ENCODE measurements around the gene CATSPERD.

Gene CATSPERD

GRCh38 chr19:5782945-5783919 lies 62.8 kb downstream of the CATSPERD start:
- FAIRE-seq: no peak

GRCh38 chr19:5784581-5785147 lies 64.2 kb downstream of the CATSPERD start, which contains the start of gene PRR22:
TSS of gene PRR22 (minus strand) at chr19:5784746. CDS start at chr19:5784660, 86 bp downstream.
- DNase-seq (ENCODE audit: insufficient read length, low spot score) (no peak), FAIRE-seq (no peak)

More at GRCh38 chr19:5782945-5783919, 62.8 kb downstream of the CATSPERD start:
- no peak for DNase-seq (ENCODE audit: insufficient read length, low spot score)

GRCh38 chr19:5785423-5785822 lies 65.0 kb downstream of the CATSPERD start:
- DNase-seq (ENCODE audit: insufficient read length, low spot score) (no peak), FAIRE-seq (no peak)

- DNase-seq (ENCODE audit: insufficient read length, low spot score): no peak
- no peak for FAIRE-seq
These were observed 66.4 kb downstream of the CATSPERD start for GRCh38 chr19:5786593-5787408.

GRCh38 chr19:5787409-5788182 lies 67.2 kb downstream of the CATSPERD start:
- DNase-seq (ENCODE audit: insufficient read length, low spot score) (no peak), FAIRE-seq (no peak)

- FAIRE-seq (no peak), DNase-seq (ENCODE audit: insufficient read length, low spot score) (no peak)
These were observed 68.0 kb downstream of the CATSPERD start for GRCh38 chr19:5788422-5788821.

GRCh38 chr19:5789351-5789761 lies 68.9 kb downstream of the CATSPERD start:
- DNase-seq (ENCODE audit: insufficient read length, low spot score): no peak
- no peak for FAIRE-seq

- no peak for FAIRE-seq
These were observed 69.6 kb downstream of the CATSPERD start for GRCh38 chr19:5789886-5790558.

GRCh38 chr19:5790559-5791520 lies 70.4 kb downstream of the CATSPERD start, which contains the start of gene DUS3L:
TSS of gene DUS3L (minus strand) at chr19:5791163. CDS start at chr19:5791141, 22 bp downstream.
- peak; percentile 100 for FAIRE-seq
- DNase-seq (ENCODE audit: insufficient read length, low spot score): peak; percentile 100

More at GRCh38 chr19:5789886-5790558, 69.6 kb downstream of the CATSPERD start:
- DNase-seq (ENCODE audit: insufficient read length, low spot score): no peak

- DNase-seq (ENCODE audit: insufficient read length, low spot score) (no peak), FAIRE-seq (no peak)
These were observed 71.8 kb downstream of the CATSPERD start for GRCh38 chr19:5792224-5792623.

- FAIRE-seq (no peak), DNase-seq (ENCODE audit: insufficient read length, low spot score) (no peak)
These were observed 72.8 kb downstream of the CATSPERD start for GRCh38 chr19:5793188-5793587.

- DNase-seq (ENCODE audit: insufficient read length, low spot score): no peak
- no peak for FAIRE-seq
These were observed 75.0 kb downstream of the CATSPERD start for GRCh38 chr19:5795382-5795919.

GRCh38 chr19:5798244-5798643 lies 77.8 kb downstream of the CATSPERD start:
- FAIRE-seq (no peak), DNase-seq (ENCODE audit: insufficient read length, low spot score) (no peak)

GRCh38 chr19:5799247-5800241 lies 79.1 kb downstream of the CATSPERD start:
- FAIRE-seq: no peak
- no peak for DNase-seq (ENCODE audit: insufficient read length, low spot score)

GRCh38 chr19:5800361-5801270 lies 80.2 kb downstream of the CATSPERD start:
- FAIRE-seq (no peak), DNase-seq (ENCODE audit: insufficient read length, low spot score) (no peak)

All from GM19239 (cell line).